Transverse colon (tissue), 3 donors: ENCODE results near the gene PRKCE.

ENCODE experiments used
- POLR2A ChIP-seq: fragments of 450-650 bp; IDR thresholded peaks from one replicate; pipeline ENCODE4 v1.6.1; 2016; ENCODE audit warnings: antibody characterized with exemption, mild to moderate bottlenecking, moderate library complexity
- TF ChIP-seq, protein P1 (sequence below), 5 experiments: fragments of 200-600 bp in 3 of 5; fragments of 450-650 bp in 2 of 5; sonication (generic) in 3 of 5; IDR thresholded peaks; 1 replicate in 2 of 5; 2 replicates in 3 of 5; pipeline ENCODE4 v1.5.1; 2016 to 2017; ENCODE audit warnings: antibody characterized with exemption in 5 of 5, inconsistent platforms in 3 of 5, mild to moderate bottlenecking in 2 of 5, moderate library complexity in 1 of 5

DNA sequence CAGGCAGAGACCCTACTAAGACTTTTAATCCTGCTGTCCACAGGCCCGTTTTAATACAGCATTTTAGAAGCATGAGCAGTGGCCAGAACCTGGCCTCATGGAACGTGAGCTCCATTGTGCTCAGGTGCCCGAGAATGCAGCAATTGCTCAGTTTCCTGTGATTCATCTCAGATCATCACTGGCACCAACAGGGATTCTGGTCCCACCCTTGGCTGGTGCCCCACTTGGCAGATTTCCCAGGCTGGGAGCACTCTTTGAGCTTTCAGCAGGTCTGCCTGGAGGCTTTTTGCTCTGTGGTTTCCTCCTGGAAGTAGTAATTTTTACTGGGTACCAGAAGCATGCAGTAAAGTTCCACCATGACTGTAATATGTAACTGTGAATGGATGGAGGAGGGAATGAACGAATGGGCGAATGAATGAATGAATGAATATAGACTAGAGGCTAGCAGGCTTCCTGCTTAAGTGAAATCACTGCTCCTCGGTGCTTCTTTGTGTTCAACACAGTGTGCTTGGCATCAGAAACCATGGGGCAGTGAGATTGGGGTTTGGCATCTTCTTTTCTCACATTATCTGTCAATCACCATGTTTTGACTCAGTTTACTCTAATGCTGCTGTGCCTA lies 312.9 kb downstream of the PRKCE start:
- TF ChIP-seq POLR2A: peak; percentile 38
- TF ChIP-seq, protein P1, sequence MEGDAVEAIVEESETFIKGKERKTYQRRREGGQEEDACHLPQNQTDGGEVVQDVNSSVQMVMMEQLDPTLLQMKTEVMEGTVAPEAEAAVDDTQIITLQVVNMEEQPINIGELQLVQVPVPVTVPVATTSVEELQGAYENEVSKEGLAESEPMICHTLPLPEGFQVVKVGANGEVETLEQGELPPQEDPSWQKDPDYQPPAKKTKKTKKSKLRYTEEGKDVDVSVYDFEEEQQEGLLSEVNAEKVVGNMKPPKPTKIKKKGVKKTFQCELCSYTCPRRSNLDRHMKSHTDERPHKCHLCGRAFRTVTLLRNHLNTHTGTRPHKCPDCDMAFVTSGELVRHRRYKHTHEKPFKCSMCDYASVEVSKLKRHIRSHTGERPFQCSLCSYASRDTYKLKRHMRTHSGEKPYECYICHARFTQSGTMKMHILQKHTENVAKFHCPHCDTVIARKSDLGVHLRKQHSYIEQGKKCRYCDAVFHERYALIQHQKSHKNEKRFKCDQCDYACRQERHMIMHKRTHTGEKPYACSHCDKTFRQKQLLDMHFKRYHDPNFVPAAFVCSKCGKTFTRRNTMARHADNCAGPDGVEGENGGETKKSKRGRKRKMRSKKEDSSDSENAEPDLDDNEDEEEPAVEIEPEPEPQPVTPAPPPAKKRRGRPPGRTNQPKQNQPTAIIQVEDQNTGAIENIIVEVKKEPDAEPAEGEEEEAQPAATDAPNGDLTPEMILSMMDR (IDR thresholded peaks at IDR 0.05): no peak
